Glomerular endothelial cell (primary cell): ENCODE results near the gene FXYD5. TPM values are rescaled to one million over a fixed set of nuclear protein-coding genes. Genes with fewer than 3 reads are reported as not detected.
"Not testable (repeated sequence)": the region's sequence is repeated elsewhere in the genome, so short reads cannot be mapped to it uniquely, and the experiment has no call there.

Experiments used
- DNase-seq: peaks from one replicate; pipeline ENCODE4 v3.0.0-alpha.2; 2011; ENCODE audit warnings: low read depth, low spot score; ENCODE audit errors: extremely low read depth
- total RNA-seq: library from RNA; depleted of rRNA; stranded (reverse); fragments of >200 nt; gene quantifications from 2 replicates; pipeline ENCODE4 v1.2.3, GENCODE V29; 2015

The FXYD5 gene
- total RNA-seq, 1 donor from 2014 or later: 105 TPM

DNA sequence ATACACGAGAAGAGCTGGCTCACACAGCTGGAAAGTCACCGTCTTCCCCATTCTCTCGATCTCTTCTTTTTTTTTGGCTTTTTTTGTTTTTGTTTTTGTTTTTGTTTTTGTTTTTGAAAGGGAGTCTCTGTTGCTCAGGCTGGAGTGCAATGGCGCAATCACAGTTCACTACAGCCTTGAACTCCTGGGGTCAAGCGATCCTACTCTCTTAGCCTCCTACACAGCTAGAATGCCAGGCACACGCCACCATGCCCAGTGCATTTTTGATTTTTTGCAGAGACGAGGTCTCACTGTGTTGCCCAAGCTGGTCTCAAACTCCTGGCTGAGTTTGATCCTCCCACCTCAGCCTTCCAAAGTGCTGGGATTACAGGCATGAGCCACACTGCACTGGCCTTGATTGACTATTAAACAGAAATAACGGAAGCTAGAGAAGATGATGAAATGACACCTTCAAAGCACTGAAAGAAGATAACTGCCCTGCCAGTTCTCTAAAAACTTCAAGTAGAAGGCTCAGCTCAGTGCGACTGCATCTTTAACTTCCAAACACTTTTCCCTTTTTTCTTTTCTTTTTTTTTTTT, 34.9 kb upstream of the FXYD5 start:
- DNase-seq: no peak

DNA sequence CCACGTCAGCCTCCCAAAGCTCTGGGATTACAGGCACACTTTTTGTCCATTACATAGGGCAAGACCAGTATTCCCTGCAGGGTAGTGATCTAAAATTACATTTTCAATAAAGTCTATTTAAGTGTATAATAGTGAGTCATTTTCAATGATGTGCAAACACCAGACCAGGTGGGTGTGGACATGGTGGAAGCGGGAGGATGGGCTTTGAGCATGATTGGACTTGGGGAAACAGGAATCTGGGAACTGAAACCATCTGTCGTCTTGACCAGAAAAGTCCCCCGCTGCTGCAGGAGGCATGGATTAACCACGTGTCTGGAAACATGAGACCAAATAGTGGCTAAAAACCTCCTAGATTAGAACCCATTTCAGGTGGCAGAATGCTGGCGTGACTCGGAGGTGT, 34.0 kb upstream of the FXYD5 start:
- DNase-seq: no peak

DNA sequence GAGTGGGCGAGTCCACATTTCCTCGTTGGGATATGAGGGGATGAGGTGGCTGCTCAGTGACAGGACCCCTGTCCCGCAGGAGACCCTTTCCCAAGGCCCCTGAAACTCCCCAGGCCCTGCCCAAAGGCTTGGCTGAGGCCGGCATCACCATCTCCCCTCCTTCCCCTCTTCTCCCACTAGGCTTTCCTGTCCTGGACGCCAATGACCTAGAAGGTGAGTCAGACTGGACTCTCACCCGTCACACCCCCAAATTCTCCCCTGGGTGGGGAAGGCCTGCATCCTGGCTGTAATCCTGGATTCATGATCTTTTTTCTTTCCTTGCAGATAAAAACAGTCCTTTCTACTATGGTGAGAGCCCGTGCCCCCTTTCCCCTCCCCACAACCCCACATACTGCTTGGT, 33.6 kb upstream of the FXYD5 start:
- no peak for DNase-seq

DNA sequence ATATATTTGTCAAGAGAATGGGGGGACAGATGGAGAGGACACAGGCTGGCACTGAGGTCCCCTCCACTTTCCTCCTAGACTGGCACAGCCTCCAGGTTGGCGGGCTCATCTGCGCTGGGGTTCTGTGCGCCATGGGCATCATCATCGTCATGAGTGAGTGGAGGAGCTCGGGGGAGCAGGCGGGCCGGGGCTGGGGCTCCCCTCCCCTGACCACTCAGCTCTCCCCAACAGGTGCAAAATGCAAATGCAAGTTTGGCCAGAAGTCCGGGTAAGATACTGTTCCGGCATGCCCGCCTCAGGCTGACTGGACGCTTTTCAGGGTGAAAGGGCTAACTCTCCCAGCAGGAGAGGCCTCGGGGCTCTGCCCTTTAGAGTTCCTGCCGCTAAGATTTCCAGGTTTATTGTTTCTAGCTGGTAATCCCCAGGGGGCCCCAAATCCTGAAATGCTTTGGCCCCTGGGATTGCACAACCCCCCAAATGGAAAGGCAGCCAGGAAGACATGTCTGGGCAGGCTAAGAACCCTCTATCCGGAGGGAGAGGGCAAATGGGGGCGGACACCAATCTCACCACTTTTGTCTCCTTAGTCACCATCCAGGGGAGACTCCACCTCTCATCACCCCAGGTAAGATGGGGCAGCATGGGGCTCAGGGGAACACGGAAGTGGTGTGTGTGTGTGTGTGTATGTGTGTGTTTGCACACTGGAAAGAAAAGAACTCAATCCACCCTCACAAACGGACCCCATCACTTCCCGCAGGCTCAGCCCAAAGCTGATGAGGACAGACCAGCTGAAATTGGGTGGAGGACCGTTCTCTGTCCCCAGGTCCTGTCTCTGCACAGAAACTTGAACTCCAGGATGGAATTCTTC, 31.6 kb upstream of the FXYD5 start:
- DNase-seq: no peak

DNA sequence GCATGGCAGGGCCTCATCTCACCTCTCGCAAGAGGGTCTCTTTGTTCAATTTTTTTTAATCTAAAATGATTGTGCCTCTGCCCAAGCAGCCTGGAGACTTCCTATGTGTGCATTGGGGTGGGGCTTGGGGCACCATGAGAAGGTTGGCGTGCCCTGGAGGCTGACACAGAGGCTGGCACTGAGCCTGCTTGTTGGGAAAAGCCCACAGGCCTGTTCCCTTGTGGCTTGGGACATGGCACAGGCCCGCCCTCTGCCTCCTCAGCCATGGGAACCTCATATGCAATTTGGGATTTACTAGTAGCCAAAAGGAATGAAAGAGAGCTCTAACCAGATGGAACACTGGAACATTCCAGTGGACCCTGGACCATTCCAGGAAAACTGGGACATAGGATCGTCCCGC, 31.0 kb upstream of the FXYD5 start:
- DNase-seq: no peak

DNA sequence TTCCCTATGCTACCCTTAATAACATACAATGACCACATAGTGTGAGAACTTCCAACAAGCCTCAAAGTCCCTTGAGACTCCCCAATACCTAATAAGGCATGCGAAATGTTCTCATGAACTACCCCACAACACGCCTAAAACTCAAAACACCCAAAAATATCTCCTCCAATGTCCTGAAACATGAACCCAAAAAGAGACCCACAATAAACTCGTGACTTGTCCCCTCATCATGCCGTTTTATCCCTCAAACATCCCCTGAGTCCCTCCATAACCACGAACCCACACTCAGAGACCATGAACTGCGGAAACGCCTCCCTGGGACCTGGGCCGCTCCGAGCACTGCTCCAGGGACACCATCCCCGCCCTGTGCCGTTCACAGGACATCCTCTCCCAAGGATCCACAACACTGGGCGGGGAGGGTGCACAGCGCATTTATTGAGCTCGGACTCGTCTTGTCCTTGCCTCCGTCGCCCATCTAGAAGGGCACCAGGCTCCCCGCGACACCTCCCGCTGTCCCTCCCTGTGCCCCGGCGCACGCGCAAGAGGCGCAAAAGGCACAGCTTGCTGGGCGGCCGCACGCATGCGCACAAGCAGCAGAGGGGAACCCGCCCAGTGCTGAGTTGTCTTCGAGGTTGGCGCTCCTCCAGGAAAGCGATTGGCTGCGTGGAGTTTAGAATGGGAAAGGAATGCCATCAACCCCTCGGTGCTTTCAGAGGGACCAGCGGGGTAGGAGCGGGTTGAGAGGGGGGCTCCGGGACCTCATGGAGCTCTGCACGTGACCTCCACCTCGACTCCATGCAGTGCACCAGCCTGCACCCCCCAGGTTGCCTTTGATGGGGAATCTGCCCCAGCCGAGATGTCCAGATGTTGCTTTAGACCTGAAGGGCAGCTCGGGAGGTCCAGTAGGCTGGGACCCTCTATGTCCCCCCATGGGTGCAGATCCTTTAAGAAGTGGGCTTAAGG, 30.2 kb upstream of the FXYD5 start:
- DNase-seq: no peak

DNA sequence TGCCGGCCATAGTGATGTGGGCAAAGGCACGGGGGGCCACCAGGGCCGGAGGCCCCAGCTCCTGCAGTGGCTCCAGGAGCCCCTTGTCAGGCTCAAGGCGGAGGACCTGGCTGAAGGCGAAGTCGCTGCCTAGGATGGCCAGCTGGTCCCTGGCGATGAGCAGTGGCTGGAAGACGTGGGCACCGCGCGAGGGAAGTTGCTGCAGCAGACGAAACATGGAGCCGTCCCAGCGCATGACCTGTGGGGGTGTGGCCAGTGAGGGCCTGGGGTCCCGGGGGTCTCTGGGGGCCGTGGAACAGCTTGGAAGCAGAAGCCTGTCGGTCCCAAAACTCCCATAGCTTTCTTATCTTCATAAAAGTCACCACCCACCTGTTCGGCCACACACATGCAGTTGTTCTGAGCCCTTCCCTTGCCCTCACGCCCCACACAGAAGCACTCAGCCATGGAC, 29.2 kb upstream of the FXYD5 start:
- DNase-seq: no peak

DNA sequence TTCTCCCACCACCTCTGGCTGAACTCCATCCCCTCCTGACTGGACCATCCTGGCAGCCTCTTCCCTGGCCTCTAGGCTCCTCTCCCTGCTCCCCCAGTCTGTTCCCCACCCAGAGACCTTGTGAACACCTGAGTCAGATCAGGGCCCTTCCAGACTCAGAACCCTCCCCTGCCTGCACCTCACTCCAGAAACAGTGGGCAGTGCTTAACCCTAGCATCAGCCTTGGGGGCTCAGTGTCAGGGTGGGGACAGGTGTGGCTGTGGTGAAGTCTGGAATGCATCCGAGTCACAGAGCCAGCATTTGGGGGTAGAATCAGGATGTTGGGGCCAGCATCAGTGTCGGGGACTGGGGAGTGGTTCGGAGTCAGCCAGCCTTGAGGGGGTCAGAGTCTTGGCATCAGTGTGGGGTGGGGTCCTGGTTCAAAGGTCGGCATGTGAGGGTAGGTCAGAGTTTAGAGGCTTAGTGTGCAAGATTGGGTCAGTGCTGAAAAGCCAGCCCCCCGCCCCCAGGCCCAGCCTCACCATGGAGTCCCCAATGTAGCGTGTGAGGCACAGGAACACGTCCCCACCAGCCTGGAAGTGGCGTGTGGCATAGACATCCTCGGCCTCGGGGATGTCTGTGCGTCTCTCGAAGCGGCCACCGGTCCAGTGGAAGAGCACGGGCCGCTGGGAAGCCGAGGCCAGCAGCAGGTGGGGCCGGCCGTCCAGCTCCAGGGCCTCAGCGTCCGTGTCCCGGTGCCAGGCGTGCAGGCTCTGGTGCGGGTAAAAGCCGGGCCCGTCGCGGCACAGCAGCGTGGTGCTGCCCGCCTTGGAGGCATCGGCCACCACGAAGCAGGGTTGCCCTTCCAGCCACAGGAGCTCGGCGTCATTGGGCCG, 28.5 kb upstream of the FXYD5 start:
- DNase-seq: no peak

DNA sequence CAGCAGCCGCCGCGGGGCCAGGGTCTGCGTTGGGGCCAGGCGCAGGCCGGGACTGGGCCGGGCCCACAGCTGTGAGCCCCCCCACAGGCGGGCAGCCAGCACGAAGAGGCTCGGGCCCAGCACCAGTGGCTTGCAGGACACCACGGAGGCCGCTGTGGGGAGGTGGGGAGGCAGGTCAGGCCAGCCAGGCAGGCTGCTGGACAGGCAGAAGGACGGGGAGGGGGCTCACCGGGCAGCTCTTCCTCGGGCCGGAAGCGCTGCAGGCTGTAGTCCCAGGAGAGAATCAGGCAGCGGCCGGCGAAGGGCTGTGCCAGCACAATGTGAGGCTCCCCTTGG, 27.9 kb upstream of the FXYD5 start:
- DNase-seq: no peak

DNA sequence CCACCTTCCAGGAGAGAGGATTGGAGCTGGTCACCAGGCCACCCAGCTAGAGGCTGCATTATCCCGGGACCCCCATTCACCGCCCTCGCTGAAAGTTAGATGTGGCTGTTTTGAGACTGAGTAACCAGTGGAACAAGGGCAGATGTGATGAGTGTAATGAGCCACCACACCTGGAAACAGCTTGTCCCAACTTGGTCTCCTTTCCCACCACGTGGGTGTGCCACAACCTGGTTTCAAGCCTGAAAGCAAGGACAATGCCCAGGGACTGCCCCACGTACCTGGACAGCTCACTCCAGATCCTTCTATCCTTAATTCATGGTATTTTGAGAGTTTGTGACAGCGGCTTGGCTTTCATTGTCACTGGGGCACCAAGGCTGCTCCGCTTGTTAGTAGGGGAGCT, 26.7 kb upstream of the FXYD5 start:
- DNase-seq: no peak

DNA sequence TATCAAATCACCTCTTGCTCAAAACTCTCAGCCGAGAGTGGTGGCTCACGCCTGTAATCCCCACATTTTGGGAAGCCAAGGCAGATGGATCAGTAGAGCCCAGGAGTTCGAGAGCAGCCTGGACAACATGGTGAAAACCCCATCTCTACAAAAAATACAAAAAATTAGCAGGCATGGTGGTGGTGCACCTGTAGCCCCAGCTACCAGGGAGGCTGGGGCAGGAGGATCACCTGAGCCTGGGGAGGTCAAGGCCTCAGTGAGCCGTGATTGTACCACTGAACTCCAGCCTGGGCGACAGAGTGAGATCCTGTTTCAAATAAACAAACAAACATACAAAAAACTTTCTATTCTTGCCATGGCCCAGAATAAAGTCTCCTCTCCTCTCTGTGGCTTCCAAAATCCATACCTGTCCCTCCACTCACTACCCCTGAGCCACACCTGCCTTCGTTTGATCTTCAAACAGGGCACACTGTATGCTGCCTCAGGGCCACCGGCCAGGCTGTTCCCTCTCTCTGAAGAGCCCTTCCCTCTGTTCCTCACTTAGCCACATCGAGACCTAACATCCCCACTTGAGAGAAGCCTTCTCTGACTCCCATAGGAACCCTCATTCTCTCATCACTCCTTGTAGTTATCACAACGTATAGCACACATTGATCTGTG, 26.0 kb upstream of the FXYD5 start:
- DNase-seq: no peak

DNA sequence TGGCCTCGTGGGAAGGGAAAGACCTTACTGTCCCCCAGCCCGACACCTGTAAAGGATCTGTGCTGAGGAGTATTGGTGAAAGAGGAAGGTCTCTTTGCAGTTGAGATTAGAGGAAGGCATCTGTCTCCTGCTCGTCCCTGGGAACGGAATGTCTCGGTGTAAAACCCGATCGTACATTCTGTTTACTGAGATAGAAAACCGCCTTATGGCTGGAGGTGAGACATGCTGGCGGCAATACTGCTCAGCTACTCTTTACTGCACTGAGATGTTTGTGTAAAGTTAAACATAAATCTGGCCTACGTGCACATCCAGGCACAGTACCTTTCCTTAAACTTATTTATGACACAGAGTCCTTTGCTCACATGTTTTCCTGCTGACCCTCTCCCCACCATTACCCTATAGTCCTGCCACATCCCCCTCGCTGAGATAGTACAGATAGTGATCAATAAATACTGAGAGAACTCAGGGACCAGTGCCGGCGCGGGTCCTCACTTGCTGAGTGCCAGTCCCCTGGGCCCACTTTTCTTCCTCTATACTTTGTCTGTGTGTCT, 24.7 kb upstream of the FXYD5 start:
- DNase-seq: not testable (repeated sequence)

DNA sequence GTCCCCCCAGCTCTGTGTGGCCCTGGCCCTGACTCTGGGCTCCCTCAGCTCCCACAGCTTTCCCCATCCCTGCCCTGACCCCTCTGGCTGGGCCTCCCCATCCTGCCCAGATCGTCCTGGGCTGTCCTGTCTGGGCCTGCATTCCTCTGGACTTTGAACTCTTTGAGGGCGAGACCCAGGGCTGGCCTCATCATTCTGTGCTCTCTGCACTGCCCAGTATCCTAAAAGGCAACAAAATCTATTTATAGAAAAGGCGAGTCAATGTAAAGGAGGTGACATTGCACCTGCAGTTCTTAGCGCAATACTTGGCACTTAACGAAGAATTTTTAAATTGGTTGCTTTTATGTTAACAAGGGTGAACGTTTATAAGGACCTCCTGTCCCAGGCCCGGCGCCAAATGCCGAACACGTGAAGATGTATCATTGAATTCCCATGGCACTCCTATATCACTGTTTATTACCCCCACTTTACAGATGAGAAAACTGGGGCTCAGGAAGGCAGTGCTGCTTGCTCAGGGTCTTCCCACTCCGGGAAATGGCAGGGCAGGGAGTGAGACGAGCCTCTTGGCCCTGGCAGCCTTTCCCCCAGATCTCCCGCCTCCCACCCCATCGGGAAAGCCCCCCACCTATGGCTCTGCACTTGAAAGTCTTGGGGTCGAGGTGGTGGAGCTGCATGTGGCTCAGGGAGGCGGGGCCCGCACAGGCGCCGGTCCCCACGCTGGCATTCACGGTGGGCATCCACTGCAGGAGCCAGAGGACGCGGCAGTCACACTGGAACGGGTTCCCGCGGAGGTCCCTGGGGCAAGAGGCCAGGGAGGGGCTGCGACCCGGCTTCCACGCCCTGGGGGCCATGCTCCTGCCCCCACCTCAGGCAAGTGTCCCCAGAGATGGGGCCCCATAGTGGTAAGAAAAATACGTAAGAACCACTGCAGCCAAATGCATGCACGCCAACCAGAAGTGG, 23.5 kb upstream of the FXYD5 start:
- no peak for DNase-seq

DNA sequence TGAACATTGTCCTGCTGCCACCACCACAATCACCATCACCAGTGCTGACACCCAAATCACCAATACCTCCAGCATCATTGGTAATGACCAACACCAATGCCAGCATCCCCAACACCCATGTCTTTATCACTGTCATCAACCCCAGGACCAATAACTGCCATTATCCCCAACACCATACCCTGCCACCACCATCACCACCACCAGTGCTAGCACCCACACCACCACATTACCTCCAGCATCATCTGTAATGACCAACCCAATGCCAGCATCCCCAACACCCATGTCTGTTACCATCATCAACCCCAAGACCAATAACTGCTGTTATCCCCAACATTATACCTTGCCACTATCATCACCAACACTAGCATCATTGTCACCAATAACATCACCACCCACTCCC, 22.3 kb upstream of the FXYD5 start:
- no peak for DNase-seq

DNA sequence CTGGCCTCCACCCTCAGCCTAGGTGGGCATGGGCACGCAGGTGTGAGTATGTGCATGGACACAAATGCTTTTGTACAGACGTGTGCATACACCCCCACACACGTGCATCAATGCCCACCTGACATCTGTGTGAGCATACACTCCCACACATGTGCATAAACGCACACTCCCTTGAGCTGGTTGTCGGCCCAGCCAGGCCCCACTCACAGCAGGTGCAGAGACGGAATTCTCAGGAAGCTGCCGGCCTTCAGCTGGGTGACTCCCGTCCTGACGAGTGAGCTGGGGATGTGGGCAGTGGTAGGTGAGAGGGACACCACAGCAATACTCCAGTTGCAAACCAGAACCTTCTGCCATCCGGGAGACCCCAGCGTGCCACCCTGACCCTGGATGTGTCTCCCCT, 20.7 kb upstream of the FXYD5 start:
- DNase-seq: no peak

DNA sequence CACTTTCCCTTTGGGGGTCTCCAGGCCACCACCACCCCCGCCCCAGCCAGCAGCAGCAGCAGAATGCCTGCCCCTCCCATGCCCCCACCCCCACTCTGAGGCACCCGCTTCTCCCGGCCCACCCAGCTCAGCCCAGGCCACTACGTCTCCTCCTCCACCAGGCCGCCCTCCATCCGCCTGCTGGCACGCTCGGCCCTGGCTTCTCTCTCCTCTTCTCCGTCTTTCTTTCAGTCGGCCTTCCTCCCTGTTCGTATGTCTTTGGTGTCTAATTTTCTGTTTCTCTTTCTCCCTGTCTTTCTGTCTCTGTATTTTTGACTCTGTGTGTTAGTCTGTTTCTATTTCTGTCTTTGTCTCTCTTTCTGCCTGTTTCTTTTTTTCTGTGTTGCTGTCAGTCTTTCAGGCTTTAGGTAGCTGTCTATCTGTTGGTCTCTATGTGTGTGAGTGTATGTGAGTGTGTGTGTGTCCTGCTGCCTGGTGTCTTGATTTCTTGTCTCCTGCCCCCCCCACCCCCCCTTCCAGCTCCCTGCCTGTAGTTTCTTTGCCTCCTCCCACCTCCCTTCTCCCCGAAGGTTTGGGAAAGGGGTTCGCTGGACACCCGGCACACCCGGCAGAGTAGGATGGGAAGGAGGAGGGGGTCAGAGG, 19.8 kb upstream of the FXYD5 start, which contains the start of gene LGI4:
Gene LGI4 (minus strand): TSS at position 459 of the 642 bp plus-strand sequence. CDS start 379 bp downstream, at position 80.
- no peak for DNase-seq

DNA sequence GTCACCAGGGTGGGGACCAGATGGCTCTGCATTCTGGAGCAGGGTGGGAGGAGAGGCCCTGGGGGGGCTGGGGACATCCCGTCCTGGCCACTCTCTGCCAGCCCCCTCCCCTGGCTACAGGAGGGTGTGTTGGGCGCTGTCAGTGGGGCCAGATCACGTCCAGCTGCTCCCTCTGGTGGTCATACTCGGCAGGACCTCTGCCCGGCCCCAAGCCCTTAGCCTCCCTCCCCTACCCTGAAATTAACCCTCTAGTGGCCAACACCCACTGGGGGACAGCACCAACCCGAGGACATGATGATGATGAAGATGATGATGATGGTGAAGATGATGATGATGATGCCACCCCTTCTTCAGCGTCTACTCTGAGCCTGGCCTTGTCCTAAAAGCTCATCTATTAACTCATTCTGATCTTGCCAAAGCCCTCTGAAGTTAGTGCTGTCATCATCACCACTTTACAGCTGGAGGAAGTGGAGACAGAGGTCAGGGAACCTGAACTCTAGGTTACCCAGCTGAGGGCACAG, 19.1 kb upstream of the FXYD5 start:
- DNase-seq: no peak

DNA sequence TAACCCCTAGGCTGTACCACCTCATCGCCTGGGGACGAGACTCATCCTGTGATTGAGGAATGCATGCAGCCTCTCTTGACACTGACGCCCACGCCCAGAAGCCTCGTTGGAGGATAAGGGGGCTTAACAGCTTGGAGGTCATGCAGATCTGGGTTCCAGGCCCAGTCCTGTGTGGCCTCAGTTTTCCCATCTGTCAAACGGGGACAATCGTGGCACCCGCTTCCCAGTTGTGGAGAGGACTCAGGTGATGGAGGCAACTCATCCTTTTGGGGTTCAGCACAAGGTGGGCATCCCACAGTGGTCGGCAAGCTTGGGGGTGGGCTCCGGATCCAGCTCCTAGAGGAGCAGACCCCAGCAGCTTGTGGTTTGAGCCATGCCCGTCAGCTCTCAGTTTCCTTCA, 18.3 kb upstream of the FXYD5 start:
- DNase-seq: no peak
